HFF-Myc (cell line): ENCODE data around the gene GPC5.

Experiments
- DNase-seq: peaks from one replicate; pipeline ENCODE4 v3.0.0-alpha.2; 2011; ENCODE audit warnings: low read depth; ENCODE audit errors: extremely low read depth
- H3K4me3 ChIP-seq: replicated peaks from 2 replicates; pipeline ENCODE4 v1.5.1; 2011; ENCODE audit warnings: low read depth, mild to moderate bottlenecking, control low read depth, low read length
- TF ChIP-seq, protein P1 (sequence below): IDR thresholded peaks from 2 replicates; pipeline ENCODE4 v1.5.1; 2012; ENCODE audit warnings: mild to moderate bottlenecking, low read depth, low read length, control low read depth; ENCODE audit errors: missing control alignments

The GPC5 gene

DNA sequence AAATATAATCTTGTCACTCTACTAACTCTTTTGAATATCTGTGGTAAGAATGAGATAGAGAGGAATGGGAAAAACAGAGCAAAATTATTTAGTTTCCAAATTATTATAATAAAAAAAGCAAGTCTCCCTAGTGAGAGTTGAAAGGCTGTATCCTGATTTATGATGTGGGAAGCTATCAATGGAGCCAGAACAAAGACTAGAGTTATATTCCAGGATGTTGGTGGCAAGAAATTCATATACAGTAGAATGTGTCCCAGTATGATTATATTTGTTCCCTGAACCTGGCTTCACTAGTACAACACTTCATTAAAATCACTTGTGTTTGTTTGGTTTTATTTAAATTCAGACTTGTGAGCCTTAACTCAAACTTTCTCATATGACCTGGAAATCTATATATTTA, 630.3 kb downstream of the GPC5 start:
- TF ChIP-seq, protein P1, sequence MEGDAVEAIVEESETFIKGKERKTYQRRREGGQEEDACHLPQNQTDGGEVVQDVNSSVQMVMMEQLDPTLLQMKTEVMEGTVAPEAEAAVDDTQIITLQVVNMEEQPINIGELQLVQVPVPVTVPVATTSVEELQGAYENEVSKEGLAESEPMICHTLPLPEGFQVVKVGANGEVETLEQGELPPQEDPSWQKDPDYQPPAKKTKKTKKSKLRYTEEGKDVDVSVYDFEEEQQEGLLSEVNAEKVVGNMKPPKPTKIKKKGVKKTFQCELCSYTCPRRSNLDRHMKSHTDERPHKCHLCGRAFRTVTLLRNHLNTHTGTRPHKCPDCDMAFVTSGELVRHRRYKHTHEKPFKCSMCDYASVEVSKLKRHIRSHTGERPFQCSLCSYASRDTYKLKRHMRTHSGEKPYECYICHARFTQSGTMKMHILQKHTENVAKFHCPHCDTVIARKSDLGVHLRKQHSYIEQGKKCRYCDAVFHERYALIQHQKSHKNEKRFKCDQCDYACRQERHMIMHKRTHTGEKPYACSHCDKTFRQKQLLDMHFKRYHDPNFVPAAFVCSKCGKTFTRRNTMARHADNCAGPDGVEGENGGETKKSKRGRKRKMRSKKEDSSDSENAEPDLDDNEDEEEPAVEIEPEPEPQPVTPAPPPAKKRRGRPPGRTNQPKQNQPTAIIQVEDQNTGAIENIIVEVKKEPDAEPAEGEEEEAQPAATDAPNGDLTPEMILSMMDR = no peak
- no peak for DNase-seq
- no peak overlapping the region for H3K4me3 ChIP-seq

DNA sequence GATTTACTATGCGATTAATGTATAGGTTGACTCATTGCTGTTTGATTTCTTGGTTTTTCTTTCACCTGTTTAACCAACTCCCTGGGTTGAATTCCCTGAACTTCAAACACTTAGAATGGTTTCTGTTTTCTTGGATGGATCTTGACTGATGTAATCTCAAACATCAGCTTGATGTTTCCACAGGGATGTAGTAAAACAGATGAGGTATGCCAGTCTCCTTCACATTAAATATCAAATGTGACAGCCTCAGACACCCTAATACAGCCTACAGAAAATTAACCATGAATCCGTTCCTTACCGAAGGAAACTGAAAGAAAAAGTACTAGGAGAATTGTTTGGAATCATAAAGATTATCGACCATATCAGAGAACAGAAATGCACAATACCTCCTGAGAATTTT, 631.2 kb downstream of the GPC5 start:
- DNase-seq = no peak
- TF ChIP-seq, protein P1 = no peak
- no peak overlapping the region for H3K4me3 ChIP-seq

DNA sequence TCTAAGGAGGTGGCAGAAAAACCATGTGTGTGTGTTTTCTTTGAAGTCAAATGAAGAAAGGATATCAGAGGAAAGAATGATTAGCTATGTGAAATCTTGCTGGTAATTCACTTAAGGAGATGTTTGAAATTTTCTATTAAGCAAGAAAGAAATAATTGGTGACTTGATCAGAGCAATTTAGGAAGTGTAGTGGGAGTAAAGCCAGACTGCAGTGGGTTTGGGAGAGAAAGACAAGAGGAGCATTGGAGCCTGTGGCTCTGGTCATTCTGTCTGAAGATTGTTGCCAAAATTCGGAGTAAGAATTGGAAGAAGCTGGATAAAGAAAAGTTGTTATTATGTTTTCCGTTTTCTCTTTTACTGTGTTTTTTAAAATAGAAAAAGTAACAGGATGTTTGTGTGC, 640.5 kb downstream of the GPC5 start:
- DNase-seq = no peak
- H3K4me3 ChIP-seq = no peak overlapping the region
- TF ChIP-seq, protein P1 = no peak

DNA sequence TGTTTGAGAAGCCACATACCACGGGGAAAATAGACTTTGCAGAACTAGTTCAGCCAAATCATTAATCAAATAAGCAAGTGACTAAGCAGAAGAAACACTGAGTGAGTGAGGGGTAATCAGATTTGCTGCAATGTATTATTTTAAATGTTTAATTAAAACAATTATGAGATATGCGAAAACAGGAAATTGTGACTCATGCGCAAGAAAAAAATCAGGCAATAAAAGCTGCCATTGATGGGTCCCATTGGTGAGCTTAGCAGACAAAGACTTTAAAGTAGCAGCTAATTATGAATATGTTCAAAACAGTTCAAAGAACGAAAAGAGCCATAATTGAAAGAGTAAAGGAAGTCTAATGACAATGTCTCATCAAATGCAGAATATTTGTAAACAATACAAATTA, 644.1 kb downstream of the GPC5 start:
- no peak for DNase-seq

DNA sequence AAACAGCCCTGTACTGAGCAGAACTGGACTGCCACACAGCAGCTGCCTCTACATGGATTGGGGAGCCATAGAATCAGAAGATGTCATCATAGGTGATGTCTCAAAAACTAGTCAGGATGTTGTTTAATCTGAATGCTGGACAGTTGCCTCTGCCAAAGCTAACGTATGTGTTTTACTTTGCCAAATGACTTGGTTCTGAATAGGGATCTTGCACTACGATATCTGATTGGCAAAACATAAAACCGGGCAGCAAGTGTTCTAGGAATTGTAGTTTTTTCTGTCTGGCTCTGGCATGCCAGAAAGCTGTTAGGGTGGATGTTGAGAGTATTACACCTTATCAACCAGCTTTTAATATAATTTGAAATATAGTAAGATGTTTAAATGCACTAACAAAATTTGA, 645.9 kb downstream of the GPC5 start:
- TF ChIP-seq, protein P1 = no peak
- H3K4me3 ChIP-seq = no peak overlapping the region
- DNase-seq = no peak

More for the DNA sequence above, 644.1 kb downstream of the GPC5 start:
- TF ChIP-seq, protein P1 = no peak
- H3K4me3 ChIP-seq = no peak overlapping the region

DNA sequence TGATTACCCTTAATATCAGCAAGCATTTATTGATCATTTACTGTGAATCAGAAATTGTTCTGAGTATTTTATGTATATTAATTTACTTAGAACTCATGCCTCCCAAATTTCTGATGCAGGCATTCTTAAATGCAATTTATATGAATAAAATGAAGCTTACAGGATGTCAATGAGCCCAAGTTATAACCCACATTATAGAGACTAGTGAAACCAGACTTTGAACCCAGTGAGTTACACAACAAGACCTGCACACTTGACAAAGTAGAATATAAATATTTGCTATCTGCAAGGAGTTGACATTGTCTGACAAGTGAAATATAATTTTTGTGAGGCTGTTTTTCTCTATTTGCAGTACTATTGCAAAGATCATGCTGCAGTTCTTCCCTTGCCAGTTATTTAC, 656.0 kb downstream of the GPC5 start:
- no peak for DNase-seq
- H3K4me3 ChIP-seq = no peak overlapping the region
- TF ChIP-seq, protein P1 = no peak

DNA sequence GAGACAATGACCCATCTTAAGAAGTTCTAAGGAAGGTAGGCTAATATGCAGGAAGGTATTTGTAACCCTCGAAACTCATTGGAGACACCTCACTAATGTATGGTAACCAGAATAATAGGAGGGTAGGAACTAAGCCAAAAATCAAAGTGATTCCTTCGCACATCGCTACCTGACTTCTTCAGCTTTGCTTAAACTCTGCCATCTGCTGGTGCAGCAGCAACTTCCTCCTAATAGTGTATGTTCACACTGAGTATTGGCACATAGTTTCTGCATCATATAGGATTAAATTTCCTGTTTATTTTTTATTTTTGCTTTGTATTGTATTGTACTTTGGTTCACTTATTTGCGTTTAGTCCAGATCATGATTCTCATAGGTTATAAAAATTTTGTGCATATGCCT, 676.2 kb downstream of the GPC5 start:
- TF ChIP-seq, protein P1 = no peak
- H3K4me3 ChIP-seq = no peak overlapping the region
- DNase-seq = no peak
